GM12878 (cell line): Measurements from ENCODE around the gene CCDC28B. TPM values are rescaled to one million over a fixed set of nuclear protein-coding genes. Genes with fewer than 3 reads are reported as not detected.

Experiments used
- BHLHE40 ChIP-seq, 2 experiments: fragments of 450-650 bp in 1 of 2; IDR thresholded peaks; 2 replicates each; pipeline ENCODE4 v1.6.1; 2011 to 2017; ENCODE audit warnings: low read depth in 2 of 2, borderline replicate concordance in 1 of 2, improper control_type of control experiment in 1 of 2, low read length in 1 of 2, mild to moderate bottlenecking in 1 of 2
- BMI1 ChIP-seq: fragments of 450-650 bp; IDR thresholded peaks from 2 replicates; pipeline ENCODE4 v1.6.1; 2016; ENCODE audit warnings: mild to moderate bottlenecking, moderate library complexity, borderline replicate concordance
- CHD1 ChIP-seq: IDR thresholded peaks from 2 replicates; pipeline ENCODE4 v1.6.1; 2012; ENCODE audit warnings: low read depth, low read length, improper control_type of control experiment
- CREM ChIP-seq: IDR thresholded peaks from 2 replicates; pipeline ENCODE4 v1.6.1; 2014; ENCODE audit warnings: antibody characterized with exemption, low read depth
- ETV6 ChIP-seq, 2 experiments: fragments of 450-650 bp in 1 of 2; IDR thresholded peaks in 1 of 2; conservative IDR thresholded peaks in 1 of 2; 2 replicates each; pipeline ENCODE4 v1.6.1; 2014; ENCODE audit warnings: antibody characterized with exemption in 1 of 2, borderline replicate concordance in 1 of 2, low read depth in 1 of 2, mild to moderate bottlenecking in 1 of 2, moderate library complexity in 1 of 2
- JUNB ChIP-seq: IDR thresholded peaks from 2 replicates; pipeline ENCODE4 v1.6.1; 2016; ENCODE audit warnings: antibody characterized with exemption, mild to moderate bottlenecking
- KLF5 ChIP-seq: fragments of 450-650 bp; IDR thresholded peaks from 2 replicates; pipeline ENCODE4 v1.6.1; 2014; ENCODE audit warnings: mild to moderate bottlenecking; ENCODE audit not compliant: partially characterized antibody
- NFIC ChIP-seq: IDR thresholded peaks from 2 replicates; pipeline ENCODE4 v1.6.1; 2012; ENCODE audit warnings: low read depth, mild to moderate bottlenecking, inconsistent platforms, low read length, moderate library complexity
- NR2C1 ChIP-seq: fragments of 450-650 bp; IDR thresholded peaks from 2 replicates; pipeline ENCODE4 v1.6.1; 2017; ENCODE audit warnings: antibody characterized with exemption, mild to moderate bottlenecking, moderate library complexity
- NR2F1 ChIP-seq: fragments of 450-650 bp; conservative IDR thresholded peaks from 2 replicates; pipeline ENCODE4 v1.6.1; 2017; ENCODE audit warnings: mild to moderate bottlenecking
- STAT3 ChIP-seq: IDR thresholded peaks from 2 replicates; pipeline ENCODE4 v1.6.1; 2011; ENCODE audit warnings: low read depth, low read length, improper control_type of control experiment
- SUZ12 ChIP-seq: fragments of 200-600 bp; sonication (generic); IDR thresholded peaks from one replicate; pipeline ENCODE4 v1.6.1; 2018; ENCODE audit warnings: antibody characterized with exemption, mild to moderate bottlenecking; ENCODE audit not compliant: unreplicated experiment
- WRNIP1 ChIP-seq: IDR thresholded peaks from 2 replicates; pipeline ENCODE4 v1.6.1; 2011; ENCODE audit warnings: low read depth, low read length, improper control_type of control experiment, borderline replicate concordance
- polyA plus RNA-seq, 11 experiments: library from polyadenylated mRNA; depleted of rRNA in 4 of 11; unstranded in 6 of 11; stranded (reverse) in 5 of 11; fragments of >200 nt; fragmentation: Nextera tagmentation in 4 of 11; fragmentation: Illumina TruSeq in 1 of 11; extraction: Ambion mirVana in 4 of 11; extraction: Trizol in 1 of 11; gene quantifications; 1 replicate in 1 of 11; 2 replicates in 10 of 11; pipeline versions ENCODE4 v1.2.1 to v1.2.3, GENCODE V29; 2011 to 2016; ENCODE audit warnings: inconsistent platforms in 2 of 11, missing spikeins in 2 of 11, low read depth in 1 of 11
- total RNA-seq, 4 experiments: library from RNA; depleted of rRNA in 3 of 4; stranded (reverse); fragments of >200 nt in 3 of 4; fragmentation: Illumina TruSeq in 1 of 4; extraction: Trizol in 1 of 4; gene quantifications; 2 replicates each; pipeline versions ENCODE4 v1.2.1 to v1.2.3, GENCODE V29; 2013 to 2021
- TF ChIP-seq, protein P1 (sequence below): fragments of 450-650 bp; IDR thresholded peaks from 2 replicates; pipeline ENCODE4 v1.6.1; 2018; ENCODE audit warnings: borderline replicate concordance, mild to moderate bottlenecking; ENCODE audit not compliant: partially characterized antibody
- TF ChIP-seq, protein P2 (sequence below): IDR thresholded peaks from 2 replicates; pipeline ENCODE4 v1.6.1; 2011; ENCODE audit warnings: borderline replicate concordance, low read depth, mild to moderate bottlenecking, moderate library complexity, low read length; ENCODE audit not compliant: insufficient read depth, poor library complexity, severe bottlenecking
- TF ChIP-seq, protein P3 (sequence below): fragments of 150-350 bp; IDR thresholded peaks from 2 replicates; pipeline ENCODE4 v1.6.1; 2014; ENCODE audit warnings: mild to moderate bottlenecking, low read depth, low read length
- TF ChIP-seq, protein P4 (sequence below): IDR thresholded peaks from 2 replicates; pipeline ENCODE4 v1.6.1; 2012; ENCODE audit warnings: improper control_type of control experiment, low read depth, low read length; ENCODE audit not compliant: insufficient replicate concordance

The CCDC28B gene
- total and polyA plus RNA-seq, 10 of the 15 experiments (the other 5 are each of a cell fraction or from before 2014, with no cell fraction given): 10.5 to 135 (median 90.6) TPM

DNA sequence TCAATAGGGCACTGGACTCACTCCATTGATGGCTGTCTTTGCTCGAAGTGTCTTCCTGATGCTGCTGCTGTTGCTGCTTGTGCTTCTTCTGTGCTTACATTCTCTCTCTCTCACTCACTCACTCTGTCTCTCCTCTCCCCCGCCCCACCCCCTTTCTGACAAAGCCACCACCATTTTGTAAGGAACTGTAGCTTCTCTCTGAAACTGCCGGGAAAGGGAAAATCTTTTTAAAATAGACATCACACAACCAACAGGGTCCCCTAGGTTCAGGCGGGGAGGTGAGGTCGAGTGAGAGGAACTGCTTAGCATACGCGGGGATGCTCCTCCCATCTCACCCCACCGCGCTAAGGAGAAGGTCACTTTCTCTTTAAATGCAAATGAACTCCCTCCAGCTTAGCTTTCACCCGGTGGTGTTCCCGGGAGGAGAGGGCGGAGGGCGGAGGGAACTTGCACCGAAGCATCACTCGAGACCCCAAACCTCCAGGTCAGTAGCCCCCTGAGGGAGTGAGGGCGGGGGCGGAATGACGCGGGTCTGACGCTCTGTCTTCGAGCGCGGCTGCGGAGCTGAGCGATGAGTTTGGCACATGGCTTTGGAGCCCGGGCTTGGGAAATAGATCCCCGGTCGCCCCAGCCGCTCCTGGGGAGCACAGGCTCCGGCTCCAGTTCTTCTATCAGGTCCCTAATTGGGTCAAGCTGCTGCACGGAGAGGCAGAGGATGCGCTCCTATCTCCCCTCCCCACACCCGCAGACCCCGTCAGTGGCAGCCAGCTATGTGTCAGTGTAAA lies at the start of gene CCDC28B (continued):
- TF ChIP-seq, protein P1, sequence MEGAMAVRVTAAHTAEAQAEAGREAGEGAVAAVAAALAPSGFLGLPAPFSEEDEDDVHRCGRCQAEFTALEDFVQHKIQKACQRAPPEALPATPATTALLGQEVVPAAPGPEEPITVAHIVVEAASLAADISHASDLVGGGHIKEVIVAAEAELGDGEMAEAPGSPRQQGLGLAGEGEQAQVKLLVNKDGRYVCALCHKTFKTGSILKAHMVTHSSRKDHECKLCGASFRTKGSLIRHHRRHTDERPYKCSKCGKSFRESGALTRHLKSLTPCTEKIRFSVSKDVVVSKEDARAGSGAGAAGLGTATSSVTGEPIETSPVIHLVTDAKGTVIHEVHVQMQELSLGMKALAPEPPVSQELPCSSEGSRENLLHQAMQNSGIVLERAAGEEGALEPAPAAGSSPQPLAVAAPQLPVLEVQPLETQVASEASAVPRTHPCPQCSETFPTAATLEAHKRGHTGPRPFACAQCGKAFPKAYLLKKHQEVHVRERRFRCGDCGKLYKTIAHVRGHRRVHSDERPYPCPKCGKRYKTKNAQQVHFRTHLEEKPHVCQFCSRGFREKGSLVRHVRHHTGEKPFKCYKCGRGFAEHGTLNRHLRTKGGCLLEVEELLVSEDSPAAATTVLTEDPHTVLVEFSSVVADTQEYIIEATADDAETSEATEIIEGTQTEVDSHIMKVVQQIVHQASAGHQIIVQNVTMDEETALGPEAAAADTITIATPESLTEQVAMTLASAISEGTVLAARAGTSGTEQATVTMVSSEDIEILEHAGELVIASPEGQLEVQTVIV: no peak
- TF ChIP-seq, protein P2, sequence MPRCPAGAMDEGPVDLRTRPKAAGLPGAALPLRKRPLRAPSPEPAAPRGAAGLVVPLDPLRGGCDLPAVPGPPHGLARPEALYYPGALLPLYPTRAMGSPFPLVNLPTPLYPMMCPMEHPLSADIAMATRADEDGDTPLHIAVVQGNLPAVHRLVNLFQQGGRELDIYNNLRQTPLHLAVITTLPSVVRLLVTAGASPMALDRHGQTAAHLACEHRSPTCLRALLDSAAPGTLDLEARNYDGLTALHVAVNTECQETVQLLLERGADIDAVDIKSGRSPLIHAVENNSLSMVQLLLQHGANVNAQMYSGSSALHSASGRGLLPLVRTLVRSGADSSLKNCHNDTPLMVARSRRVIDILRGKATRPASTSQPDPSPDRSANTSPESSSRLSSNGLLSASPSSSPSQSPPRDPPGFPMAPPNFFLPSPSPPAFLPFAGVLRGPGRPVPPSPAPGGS: no peak
- TF ChIP-seq NR2C1 (no peak), NFIC (no peak), KLF5 (no peak), WRNIP1 (no peak), BMI1 (no peak), CHD1 (no peak), BHLHE40 (IDR thresholded peaks at IDR 0.05; ENCODE audit: borderline replicate concordance in 1 of 2, low read depth in 2 of 2, low read length in 1 of 2) (peak; percentile 22 to 32; a peak in 1 of 4 replicates), CREM (peak; percentile 33; the same call in 1 of the 2 replicates), STAT3 (no peak), SUZ12 (no peak), JUNB (no peak), ETV6 (conservative IDR thresholded peaks at IDR 0.05 in 1 of 2, IDR thresholded peaks at IDR 0.05 in 1 of 2; ENCODE audit: borderline replicate concordance in 1 of 2, low read depth in 1 of 2) (no peak), NR2F1 (no peak)
- TF ChIP-seq, protein P3, sequence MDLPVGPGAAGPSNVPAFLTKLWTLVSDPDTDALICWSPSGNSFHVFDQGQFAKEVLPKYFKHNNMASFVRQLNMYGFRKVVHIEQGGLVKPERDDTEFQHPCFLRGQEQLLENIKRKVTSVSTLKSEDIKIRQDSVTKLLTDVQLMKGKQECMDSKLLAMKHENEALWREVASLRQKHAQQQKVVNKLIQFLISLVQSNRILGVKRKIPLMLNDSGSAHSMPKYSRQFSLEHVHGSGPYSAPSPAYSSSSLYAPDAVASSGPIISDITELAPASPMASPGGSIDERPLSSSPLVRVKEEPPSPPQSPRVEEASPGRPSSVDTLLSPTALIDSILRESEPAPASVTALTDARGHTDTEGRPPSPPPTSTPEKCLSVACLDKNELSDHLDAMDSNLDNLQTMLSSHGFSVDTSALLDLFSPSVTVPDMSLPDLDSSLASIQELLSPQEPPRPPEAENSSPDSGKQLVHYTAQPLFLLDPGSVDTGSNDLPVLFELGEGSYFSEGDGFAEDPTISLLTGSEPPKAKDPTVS: no peak
- TF ChIP-seq, protein P4, sequence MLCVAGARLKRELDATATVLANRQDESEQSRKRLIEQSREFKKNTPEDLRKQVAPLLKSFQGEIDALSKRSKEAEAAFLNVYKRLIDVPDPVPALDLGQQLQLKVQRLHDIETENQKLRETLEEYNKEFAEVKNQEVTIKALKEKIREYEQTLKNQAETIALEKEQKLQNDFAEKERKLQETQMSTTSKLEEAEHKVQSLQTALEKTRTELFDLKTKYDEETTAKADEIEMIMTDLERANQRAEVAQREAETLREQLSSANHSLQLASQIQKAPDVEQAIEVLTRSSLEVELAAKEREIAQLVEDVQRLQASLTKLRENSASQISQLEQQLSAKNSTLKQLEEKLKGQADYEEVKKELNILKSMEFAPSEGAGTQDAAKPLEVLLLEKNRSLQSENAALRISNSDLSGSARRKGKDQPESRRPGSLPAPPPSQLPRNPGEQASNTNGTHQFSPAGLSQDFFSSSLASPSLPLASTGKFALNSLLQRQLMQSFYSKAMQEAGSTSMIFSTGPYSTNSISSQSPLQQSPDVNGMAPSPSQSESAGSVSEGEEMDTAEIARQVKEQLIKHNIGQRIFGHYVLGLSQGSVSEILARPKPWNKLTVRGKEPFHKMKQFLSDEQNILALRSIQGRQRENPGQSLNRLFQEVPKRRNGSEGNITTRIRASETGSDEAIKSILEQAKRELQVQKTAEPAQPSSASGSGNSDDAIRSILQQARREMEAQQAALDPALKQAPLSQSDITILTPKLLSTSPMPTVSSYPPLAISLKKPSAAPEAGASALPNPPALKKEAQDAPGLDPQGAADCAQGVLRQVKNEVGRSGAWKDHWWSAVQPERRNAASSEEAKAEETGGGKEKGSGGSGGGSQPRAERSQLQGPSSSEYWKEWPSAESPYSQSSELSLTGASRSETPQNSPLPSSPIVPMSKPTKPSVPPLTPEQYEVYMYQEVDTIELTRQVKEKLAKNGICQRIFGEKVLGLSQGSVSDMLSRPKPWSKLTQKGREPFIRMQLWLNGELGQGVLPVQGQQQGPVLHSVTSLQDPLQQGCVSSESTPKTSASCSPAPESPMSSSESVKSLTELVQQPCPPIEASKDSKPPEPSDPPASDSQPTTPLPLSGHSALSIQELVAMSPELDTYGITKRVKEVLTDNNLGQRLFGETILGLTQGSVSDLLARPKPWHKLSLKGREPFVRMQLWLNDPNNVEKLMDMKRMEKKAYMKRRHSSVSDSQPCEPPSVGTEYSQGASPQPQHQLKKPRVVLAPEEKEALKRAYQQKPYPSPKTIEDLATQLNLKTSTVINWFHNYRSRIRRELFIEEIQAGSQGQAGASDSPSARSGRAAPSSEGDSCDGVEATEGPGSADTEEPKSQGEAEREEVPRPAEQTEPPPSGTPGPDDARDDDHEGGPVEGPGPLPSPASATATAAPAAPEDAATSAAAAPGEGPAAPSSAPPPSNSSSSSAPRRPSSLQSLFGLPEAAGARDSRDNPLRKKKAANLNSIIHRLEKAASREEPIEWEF: no peak
